HT-29 (cell line): ENCODE results near the gene SYNE2. TPM values are rescaled to one million over a fixed set of nuclear protein-coding genes. Genes with fewer than 3 reads are reported as not detected.
"Not testable (repeated sequence)": the region's sequence is repeated elsewhere in the genome, so short reads cannot be mapped to it uniquely, and the experiment has no call there.

Source experiments
- DNase-seq: peaks from one replicate; pipeline ENCODE4 v3.0.0-alpha.2; 2015; ENCODE audit warnings: low spot score
- total RNA-seq: library from RNA; depleted of rRNA; stranded (reverse); fragments of >200 nt; shearing (Covaris generic); gene quantifications from 2 replicates; pipeline ENCODE4 v1.2.3, GENCODE V29; 2014

Gene SYNE2
- total RNA-seq, 1 experiment from 2014 or later, result 96.2 TPM

DNA sequence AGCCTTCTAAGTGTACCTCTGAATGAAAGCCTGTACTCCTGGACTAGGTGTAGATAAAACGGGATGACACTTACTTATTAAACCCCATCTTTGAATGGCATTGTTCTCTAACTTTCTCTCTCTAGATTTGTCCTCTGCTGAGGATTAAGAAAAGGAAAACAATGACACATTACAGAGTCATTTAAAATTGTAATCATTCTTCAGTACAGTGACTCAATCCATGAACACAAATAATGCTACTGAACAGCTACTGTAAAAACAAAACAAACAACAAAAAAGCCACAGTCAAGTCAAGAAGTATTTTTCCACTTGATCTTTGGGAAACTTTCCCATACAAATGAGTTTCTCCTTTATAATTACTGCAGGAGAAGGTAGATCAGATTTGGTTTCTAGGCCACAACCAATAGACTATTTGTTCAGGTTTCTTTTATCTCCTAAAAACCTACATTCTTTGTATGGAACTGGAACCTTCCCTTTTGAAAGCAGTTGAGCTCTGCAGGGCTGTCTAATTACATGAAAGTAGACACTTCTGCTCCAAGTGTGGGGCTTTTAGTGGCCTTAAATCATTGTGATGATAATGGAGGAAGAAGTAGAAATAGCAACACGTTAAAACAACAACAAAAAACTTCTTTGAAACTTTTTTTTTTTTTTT, 222.3 kb downstream of the SYNE2 start:
- DNase-seq, result no peak

DNA sequence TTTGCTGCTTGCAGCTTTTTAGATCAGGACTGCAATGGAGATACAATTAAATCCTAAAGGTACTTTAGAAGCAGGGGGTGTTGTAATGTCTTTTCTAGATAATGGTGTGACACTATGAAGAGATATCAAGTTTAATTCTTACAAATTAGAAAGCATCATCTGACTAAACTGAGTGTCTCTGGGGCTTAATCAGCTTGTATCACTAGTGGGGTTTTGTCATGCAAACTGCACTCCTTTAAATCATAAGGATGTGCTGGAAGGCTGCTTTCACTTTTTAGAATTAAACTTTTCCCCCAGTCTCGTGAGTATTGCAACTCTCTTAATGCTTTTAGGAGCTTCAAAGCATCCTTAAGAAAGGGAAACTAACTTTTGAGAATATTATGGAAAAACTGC, 222.8 kb downstream of the SYNE2 start:
- no peak for DNase-seq

DNA sequence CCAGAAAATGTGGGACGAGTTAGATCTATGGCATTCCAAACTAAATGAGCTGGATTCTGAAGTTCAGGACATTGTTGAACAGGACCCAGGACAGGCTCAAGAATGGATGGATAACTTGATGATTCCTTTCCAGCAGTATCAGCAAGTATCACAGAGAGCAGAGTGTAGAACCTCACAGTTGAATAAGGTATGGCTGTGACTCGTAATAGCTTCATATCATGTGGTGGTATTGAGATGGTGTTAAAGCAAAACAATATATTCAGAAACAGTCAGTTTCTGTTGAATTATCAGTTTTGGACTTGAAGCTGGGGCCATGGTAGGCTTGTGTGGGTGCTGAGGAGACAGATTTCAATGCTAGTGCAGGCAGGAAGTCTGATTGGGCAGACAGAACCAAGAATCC, 227.6 kb downstream of the SYNE2 start:
- no peak for DNase-seq

DNA sequence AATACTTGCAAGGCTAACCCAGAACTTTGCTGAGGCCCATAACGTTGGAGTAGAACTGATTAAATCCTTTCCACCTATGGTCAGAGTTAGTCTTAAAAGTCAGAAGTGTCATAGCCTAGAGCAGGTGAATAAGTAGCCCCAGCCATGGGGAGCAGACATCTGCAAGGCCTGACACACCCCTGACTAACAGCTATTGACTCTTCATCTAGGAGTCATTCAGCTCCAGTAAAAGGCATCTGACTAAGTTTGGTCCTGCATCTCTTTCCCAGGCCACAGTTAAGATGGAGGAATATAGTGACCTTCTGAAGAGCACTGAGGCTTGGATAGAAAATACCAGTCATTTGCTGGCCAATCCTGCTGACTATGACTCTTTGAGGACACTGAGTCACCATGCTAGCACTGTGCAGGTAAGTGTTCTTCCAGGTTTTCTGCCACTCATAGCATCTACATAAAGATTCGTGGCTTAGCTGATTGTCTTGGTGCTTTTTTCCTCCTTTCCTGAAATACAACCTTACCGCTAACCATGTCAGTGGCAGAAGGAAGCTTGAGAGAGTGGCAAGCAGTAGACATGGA, 228.5 kb downstream of the SYNE2 start:
- no peak for DNase-seq

DNA sequence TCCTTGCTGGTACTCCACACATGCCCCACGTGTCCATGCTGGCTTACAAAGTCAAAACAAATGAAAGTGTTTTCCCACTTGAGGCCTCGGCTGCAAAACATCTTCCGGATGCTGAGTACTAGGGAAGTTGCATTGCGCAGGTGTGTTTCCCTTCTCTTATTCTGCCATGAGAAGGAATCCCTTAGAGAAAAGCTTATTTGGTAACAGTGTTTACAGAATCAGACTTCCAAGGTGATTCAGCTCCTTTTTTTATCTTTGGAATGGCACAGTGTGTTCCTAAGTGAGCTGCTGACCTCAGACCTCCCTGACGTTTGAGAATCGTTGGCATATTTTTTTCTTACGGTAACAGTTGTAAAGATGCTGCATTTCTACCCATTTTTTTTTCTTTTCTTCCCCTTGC, 230.0 kb downstream of the SYNE2 start:
- no peak for DNase-seq

DNA sequence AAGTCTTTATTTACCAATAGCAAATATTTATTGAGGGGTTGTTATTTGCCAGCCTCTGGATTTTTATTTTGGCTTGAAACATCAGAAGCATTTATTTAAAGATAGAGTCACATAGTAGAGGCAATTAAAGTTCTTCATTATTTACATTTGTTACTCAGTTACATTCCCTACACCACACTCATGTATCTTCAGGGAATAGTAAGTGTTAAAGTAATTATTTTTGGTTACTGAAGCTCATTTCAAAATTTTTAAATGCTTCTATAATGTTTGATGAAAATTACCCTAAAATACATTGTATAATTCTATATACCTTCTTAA, 235.8 kb downstream of the SYNE2 start:
- DNase-seq, result no peak

DNA sequence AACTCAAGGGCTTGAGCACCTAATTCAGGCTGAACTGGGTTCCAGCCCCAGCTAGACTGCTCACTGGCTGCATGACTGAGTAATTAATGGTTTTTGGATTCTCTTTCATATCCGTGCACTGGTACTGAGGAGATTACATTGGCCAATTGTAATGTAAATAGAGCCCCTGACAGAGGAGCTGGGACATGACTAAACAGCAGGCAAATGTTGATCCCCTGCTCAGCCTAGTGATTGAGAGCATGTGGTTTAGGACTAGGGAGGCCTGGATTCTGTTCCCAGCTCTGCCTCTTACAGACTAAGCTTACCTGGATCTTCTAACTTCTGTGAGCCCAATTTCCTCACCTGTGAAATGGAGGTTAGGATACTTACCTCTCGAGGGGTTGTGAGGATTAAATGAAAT, 237.1 kb downstream of the SYNE2 start:
- DNase-seq, result no peak

DNA sequence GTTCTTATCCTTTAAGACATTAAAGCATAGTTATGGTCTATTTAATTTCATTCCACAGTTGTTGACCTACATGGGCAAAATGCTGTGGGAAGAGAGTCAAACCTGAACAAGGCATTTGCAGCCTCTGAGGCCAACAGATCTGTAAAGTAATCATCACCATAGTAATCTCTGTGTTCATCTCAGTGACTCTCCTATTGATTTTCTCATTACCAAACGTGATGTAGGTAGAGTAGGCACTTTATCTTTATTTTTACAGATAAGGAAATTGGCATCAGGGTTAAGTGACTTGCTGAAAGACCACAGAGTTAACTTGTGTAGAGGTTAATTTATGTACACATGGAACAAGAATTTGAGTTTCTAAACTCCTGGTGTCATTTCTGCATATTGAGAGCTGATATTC, 238.4 kb downstream of the SYNE2 start:
- DNase-seq, result no peak

DNA sequence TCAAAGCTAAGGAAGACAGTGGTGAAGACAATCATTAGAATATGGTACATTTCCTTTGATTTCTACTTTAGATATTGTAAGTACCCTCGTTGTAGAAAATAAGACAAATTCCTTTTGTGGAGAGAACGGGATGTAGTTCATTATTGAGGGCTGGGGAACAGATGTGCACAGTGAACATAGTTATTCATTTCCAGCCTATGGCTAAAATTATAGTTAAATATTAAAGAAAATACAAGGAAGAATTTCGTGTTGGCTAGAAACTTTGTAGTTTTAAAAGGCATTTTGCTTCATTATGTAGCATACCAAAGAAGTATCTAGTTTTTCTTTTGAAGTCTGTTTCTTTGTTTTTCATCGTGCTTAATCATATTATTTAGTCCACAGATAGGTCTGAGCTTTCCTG, 239.5 kb downstream of the SYNE2 start:
- no peak for DNase-seq

DNA sequence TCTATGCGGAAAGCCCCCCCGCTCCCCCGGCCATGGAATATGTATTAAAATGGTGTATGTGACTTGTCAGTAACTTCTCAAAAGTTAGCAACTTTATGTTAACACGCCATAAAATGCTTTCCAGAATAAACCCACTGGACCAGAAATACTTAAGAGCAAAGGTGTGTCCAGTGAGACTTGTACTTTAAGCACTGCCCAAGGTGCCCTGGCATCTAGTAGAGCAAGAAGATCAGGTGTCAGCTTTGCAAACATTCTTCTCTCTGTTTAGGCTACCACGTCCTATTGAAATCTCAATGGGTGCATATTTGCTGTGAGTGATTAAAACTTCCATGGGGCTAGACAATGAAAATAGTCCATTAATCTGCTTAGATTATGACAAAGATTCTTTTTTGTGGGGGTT, 240.1 kb downstream of the SYNE2 start:
- DNase-seq, result no peak

DNA sequence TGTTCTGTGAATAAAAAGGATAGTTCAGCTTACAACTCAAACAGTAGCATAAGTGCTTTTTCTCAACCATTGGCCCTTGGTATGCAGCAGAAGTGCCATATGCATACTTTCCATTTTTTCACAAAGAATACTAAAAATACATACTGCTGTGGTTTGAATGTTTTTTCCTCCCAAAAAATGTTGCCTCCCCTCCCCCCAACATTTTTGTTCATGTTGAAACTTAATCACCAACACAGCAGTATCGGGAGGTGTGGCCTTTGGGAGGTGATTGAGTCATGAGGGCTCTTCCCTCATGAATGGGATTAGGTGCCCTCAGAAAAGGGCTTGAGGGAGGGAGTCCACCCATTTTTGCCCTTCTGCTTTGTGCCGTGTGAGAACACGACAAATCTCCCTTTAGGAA, 242.8 kb downstream of the SYNE2 start:
- DNase-seq, result no peak

DNA sequence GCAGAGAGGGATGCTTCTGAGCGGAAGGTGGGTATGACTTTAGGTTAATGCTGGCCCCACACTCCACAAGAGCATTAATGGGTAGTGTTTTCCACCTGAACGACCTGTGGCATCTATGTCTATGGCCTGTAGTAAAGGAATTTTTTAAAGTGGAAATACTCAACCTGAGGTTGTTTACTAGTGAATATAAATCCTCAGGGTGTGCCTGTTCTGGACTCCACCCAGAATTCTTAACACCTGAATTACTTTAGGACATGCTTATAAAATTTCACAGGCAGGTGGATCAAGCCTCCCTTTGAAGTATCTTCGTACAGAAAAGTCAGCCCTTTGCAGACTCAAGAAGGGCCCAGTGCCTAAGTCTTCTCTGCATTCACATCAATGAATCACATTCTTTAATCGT, 245.3 kb downstream of the SYNE2 start:
- no peak for DNase-seq

DNA sequence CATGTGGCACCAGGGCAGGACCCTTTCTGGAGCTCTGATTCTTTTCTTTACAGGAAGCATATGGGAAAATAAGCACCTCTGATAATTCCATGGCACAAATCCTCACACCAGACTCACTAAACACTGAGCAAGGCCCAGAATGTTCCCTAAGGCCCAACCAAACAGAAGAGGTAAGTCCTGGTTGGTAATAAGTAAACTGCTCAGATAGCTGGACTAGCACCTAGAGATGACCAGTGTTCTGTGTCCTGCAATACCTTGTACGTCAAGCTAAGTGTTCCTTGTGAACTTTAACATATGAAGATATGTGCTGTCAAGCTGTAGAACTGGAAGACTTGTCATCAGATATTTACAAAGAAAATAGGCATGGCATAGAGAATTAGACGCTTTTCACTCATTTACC, 254.6 kb downstream of the SYNE2 start:
- DNase-seq, result no peak

DNA sequence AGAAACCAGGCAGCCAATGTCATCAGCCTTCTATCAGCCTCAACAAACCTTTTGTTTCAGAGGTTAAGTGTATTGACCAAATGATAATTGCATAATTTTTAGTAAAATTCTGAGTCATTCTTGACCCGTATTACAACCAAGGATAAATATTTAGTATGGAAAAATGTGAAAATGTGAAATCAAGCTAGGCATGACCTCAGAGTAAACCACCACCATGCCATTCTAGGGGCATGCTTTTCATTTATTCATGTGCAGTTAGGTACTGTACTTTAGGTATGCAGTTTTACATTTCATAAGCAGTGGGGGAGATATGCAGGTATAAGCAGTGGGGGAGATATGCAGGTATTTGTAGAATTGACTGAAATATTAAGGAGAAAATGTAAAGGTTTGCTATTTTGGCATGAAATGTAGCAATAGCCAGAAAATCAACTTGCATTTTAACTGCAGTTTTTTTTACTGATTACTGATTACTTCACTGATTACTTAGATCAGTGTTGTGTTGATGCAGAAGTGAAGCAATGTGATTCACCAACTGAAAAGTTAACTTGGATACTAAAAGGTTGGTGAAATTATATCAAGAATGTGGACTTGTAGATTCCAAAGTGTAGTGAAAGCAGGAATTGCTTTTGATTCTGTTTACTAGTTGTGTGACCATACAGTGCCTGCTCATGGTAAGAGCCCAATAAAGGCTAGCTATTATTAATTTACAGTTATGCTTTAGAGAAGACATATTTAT, 257.2 kb downstream of the SYNE2 start:
- no peak for DNase-seq

DNA sequence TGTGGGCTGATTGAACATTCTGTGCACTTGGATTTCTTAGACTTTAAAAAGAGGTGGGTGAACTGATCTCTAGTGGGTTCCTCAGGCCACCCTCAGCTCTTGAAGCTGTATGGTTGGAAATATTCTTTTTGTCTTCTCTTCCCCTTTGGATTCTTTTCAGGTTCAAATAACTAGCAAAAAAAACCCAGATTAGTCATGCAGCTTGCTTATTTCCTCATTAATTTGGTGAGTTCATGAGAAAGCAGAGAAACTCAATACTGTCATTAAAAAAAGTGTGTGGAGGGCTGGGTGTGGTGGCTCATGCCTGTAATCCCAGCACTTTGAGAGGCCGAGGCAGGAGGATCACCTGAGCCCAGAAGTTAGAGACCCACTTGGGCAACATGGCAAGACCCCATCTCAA, 258.0 kb downstream of the SYNE2 start:
- DNase-seq, result no peak

DNA sequence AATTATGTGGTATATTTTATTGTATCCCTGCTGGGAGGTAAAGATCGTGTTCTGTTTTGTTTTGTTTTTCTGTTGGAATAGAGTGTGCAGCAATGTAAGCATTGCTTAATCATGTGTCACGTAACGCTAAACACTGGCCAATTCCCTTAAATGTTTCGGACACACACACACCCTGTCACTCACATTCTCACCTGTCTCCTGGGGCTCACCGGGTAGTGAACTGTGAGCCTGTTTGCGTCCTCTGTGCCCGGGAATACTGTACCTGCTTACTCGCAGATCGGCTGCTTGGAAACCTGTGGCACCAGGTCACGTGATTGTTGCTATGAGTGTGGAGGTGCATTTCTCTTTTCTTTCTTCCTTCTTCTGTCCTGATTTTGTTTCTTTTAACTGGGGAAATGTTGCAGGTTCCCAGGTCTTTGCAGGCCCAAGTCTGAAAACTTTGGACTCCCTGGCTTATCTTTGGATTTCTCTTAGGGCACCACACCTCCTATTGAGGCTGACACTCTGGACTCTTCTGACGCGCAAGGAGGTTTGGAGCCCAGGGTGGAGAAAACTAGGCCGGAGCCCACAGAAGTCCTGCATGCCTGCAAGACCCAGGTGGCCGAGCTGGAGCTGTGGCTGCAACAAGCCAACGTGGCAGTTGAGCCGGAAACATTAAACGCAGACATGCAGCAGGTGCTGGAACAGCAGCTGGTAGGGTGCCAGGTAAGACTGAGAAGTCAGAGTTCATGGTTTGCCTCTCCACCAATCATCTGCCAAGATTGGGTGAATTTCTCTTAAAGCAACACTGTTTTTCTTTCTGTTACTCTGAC, 260.3 kb downstream of the SYNE2 start:
- peak; percentile 26 for DNase-seq

DNA sequence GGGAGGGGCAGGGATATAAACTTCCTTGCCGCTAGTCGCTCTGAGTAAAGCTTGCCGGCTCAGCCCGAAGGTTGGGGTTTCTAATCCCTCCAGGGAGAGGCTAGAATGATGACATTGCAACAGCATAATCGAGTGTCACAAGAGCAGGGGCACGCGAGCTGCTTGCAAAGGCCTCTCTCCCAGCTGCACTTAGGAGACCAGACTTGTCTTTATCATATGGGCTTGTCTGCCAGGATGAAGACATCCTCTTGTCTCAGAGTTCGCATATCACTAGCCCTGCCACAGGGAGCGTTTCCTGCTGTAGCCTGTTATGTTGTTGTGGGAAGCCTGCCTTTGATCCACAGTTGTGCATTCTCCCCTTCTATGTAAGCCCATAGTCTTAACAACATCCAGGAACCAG, 261.4 kb downstream of the SYNE2 start:
- no peak for DNase-seq

DNA sequence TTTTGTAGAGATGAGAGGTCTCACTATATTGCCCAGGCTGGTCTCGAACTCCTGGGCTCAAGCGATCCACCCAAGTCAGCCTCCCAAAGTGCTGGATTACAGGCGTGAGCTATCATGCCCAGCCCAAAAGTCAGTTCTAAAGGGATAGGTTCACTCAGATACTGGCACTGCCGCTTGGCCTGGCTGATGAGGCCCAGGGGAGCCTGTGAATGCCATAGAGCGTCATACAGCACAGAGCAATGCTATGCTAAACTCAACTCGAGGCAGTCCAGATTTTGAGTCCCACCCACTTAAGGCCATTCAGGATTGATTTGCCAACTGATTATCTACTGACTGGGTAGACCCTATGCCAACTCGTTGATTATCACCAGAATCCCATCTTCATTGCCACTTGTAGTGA, 262.0 kb downstream of the SYNE2 start:
- no peak for DNase-seq

DNA sequence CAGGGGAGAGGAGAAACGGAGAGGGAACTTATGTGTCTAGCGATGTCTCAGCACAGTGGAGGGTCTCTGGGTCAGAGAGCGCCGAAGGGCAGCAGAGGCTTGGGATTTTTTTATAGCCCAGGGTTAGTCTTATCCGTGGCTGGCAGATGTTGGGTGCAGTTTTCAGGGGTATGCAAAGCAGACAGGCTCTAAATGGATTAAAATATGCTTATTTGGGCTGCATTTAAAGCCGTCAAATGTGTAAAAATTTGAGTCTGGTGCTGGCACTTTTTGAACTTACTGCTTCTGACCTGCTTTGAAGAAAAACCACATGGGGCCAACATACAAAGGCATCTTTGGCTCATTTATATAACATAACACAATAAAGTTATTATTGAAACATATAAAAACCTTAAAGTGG, 262.6 kb downstream of the SYNE2 start:
- no peak for DNase-seq

DNA sequence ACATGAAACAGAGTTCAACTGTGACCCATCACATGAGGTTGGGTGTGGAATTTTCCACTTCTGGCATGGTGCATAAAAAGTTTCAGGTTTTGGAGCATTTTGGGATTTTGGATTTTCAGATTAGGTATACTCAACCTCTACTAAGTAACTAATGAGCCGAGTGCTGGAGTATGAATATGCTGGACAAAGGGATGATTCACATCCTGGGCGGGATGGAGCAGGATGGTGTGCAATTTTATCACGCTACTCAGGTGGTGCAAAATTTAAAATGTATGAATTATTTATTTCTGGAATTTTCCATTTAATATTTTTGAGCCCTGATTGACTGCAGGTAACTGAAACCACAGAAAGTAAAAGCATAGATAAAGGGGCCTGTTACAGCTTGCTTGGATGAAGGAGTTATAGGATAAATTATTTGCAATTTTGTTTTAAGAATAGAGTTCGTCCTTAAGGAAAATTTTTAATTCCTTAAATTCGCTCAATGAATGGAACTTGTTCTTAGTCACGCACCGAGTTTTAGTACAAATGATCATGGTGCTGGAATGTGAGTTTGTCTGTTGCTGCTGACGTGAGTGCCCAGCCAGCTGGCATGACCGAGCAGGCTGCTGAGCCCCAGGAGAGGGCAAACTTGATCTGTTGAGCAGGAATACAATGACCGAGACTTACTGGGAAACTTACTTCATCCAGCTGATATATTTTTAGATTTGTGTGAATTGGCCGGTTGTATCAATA, 265.0 kb downstream of the SYNE2 start:
- DNase-seq, result no peak

DNA sequence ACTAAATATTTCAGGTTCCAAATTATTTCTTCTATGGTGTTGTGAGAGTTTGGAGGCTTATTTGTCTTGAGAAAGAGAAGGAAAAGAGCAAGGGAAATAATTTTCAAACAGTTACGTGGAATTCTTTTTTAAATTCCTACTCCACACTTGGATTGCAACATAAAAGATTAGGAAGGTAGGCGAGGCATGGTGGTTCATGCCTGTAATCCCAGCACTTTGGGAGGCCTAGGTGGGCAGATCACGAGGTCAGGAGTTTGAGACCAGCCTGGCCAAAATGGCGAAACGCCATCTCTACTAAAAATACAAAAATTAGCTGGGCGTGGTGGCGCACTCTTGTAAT, 265.6 kb downstream of the SYNE2 start:
- DNase-seq, result not testable (repeated sequence)

DNA sequence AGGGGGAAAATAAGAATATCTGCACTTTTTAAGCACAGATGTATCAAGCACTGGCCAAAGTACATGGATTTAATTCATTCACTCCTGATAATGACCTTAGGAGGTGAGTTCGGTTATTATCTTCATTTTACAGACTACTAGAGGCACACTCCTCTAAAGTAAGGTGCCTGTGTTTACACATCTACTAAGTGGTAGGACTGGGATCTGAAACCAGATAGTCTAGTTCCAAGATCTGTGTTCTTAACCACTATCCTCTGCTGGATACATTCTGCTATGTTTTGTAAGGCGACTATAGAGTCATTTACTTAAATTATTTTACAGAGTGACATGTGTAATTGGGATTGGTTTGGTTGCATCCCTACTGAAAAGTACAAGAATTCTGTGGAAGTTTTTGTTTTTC, 266.1 kb downstream of the SYNE2 start:
- no peak for DNase-seq
